Gastroesophageal sphincter (tissue), 4 donors: ENCODE measurements around the gene FANCI. TPM values are rescaled to one million over a fixed set of nuclear protein-coding genes. Genes with fewer than 3 reads are reported as not detected.

Experiments used
- ATAC-seq: fragments of 150-250 bp; one replicate; pipeline ENCODE4 v1.9.1; 2016; ENCODE audit warnings: mild to moderate bottlenecking, moderate library complexity
- H3K27ac ChIP-seq, 4 donors: fragments of 200-600 bp; sonication (generic) in 3 of 4; 1 replicate in 3 of 4; 2 replicates in 1 of 4; pipeline ENCODE4 v1.5.1; 2016 to 2019
- H3K27me3 ChIP-seq: fragments of 200-600 bp; sonication (generic); one replicate; pipeline ENCODE4 v1.5.1; 2019
- H3K36me3 ChIP-seq, 2 donors: fragments of 200-600 bp; sonication (generic); one replicate each; pipeline ENCODE4 v1.5.1; 2019; ENCODE audit warnings: control low read depth in 1 of 2
- H3K4me1 ChIP-seq, 3 donors: fragments of 200-600 bp; sonication (generic); 1 replicate in 2 of 3; 2 replicates in 1 of 3; pipeline ENCODE4 v1.5.1; 2016 to 2019; ENCODE audit warnings: control low read depth in 2 of 3
- H3K4me3 ChIP-seq, 2 donors: fragments of 200-600 bp; sonication (generic); one replicate each; pipeline ENCODE4 v1.5.1; 2019; ENCODE audit warnings: mild to moderate bottlenecking in 1 of 2, moderate library complexity in 1 of 2
- H3K9me3 ChIP-seq, 3 donors: fragments of 200-600 bp; sonication (generic); one replicate each; pipeline ENCODE4 v1.5.1; 2017 to 2019; ENCODE audit warnings: control low read depth in 2 of 3
- EP300 ChIP-seq: sonication (generic); formaldehyde crosslinking; IDR thresholded peaks from one replicate; pipeline ENCODE4 v1.6.1; 2017; ENCODE audit warnings: antibody characterized with exemption, mild to moderate bottlenecking
- POLR2A ChIP-seq, 2 donors: fragments of 450-650 bp; IDR thresholded peaks; one replicate each; pipeline ENCODE4 v1.6.1; 2017; ENCODE audit warnings: antibody characterized with exemption in 2 of 2, mild to moderate bottlenecking in 2 of 2, moderate library complexity in 1 of 2
- POLR2AphosphoS5 ChIP-seq: sonication (generic); formaldehyde crosslinking; IDR thresholded peaks from one replicate; pipeline ENCODE4 v1.6.1; 2017; ENCODE audit warnings: antibody characterized with exemption
- WGBS, 2 donors: methylation state at CpG; one replicate each; pipeline ENCODE4 v1.1.5; 2018; ENCODE audit warnings: low coverage in 1 of 2; 5-methylcytosine and 5-hydroxymethylcytosine counted together
- total RNA-seq, 4 donors: library from RNA; depleted of rRNA; stranded (reverse); fragments of >200 nt; gene quantifications; one replicate each; pipeline ENCODE4 v1.1.0, GENCODE V29; 2016
- TF ChIP-seq, protein P1 (sequence below), 4 experiments: fragments of 200-600 bp in 2 of 4; fragments of 450-650 bp in 2 of 4; sonication (generic) in 1 of 4; IDR thresholded peaks; one replicate each; pipeline ENCODE4 v1.5.1; 2017 to 2019; ENCODE audit warnings: antibody characterized with exemption in 4 of 4, mild to moderate bottlenecking in 2 of 4, moderate library complexity in 2 of 4

Gene FANCI
- total RNA-seq, 4 donors from 2014 or later: 1.9 to 12.5 (median 7.1) TPM

GRCh38 chr15:89325039-89325803 is 81.4 kb downstream of the FANCI start:
- Histone ChIP-seq H3K4me1 (peaks cover 0 to 22% (median 3%) of the 10 kb centered on the region in 3 donors), H3K4me3 (no peak overlapping the region), H3K36me3 (peaks cover 0 to 100% of the 10 kb centered on the region in 2 donors), H3K9me3 (no peaks in the 10 kb centered on the region), H3K27ac (no peak overlapping the region), H3K27me3 (no peaks in the 10 kb centered on the region)
- no peak for ATAC-seq
- WGBS, 2 donors: no CpG with 5 or more reads among the region's 11 CpGs
- TF ChIP-seq POLR2AphosphoS5 (no peak), POLR2A (IDR thresholded peaks at IDR 0.05) (no peak), EP300 (no peak)
- TF ChIP-seq, protein P1, sequence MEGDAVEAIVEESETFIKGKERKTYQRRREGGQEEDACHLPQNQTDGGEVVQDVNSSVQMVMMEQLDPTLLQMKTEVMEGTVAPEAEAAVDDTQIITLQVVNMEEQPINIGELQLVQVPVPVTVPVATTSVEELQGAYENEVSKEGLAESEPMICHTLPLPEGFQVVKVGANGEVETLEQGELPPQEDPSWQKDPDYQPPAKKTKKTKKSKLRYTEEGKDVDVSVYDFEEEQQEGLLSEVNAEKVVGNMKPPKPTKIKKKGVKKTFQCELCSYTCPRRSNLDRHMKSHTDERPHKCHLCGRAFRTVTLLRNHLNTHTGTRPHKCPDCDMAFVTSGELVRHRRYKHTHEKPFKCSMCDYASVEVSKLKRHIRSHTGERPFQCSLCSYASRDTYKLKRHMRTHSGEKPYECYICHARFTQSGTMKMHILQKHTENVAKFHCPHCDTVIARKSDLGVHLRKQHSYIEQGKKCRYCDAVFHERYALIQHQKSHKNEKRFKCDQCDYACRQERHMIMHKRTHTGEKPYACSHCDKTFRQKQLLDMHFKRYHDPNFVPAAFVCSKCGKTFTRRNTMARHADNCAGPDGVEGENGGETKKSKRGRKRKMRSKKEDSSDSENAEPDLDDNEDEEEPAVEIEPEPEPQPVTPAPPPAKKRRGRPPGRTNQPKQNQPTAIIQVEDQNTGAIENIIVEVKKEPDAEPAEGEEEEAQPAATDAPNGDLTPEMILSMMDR (IDR thresholded peaks at IDR 0.05): no peak

- Histone ChIP-seq H3K4me1 (peaks cover 0 to 33% (median 9%) of the 10 kb centered on the region in 3 donors), H3K27ac (no peak overlapping the region), H3K36me3 (peaks cover 0 to 100% of the 10 kb centered on the region in 2 donors), H3K9me3 (no peaks in the 10 kb centered on the region), H3K4me3 (no peak overlapping the region), H3K27me3 (no peaks in the 10 kb centered on the region)
- no peak for ATAC-seq
- 76 to 84% methylated on average over 4 to 5 of the region's 6 CpGs for WGBS, 2 donors
- TF ChIP-seq POLR2A (IDR thresholded peaks at IDR 0.05) (no peak), EP300 (no peak), POLR2AphosphoS5 (no peak)
- TF ChIP-seq, protein P1 (IDR thresholded peaks at IDR 0.05): no peak
Measured at GRCh38 chr15:89326316-89326715, 82.5 kb downstream of the FANCI start.

DNA sequence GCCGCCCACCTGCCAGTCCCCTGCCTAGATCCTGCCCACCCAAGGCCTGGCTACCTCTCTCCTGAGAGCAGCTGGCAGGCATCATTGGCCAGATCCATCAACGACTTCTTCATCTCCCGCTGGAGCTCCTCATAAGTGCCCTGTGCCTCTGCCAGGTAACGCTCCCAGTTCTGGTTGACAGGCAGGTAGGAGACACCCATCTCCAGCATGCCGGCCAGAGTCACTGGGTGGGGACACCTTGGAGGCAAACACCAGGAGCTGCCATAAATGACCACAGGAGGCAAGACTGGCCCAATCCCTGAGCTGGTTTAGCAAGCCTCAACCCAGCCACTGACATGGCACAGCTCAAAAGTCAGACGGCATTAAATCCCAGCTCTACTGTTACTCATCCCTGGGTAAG is 83.3 kb downstream of the FANCI start:
- Histone ChIP-seq H3K36me3 (peaks cover 0 to 100% of the 10 kb centered on the region in 2 donors), H3K27ac (no peak overlapping the region), H3K4me1 (peaks cover under 1 to 41% (median 17%) of the 10 kb centered on the region in 3 donors), H3K27me3 (no peaks in the 10 kb centered on the region), H3K4me3 (no peak overlapping the region), H3K9me3 (no peaks in the 10 kb centered on the region)
- ATAC-seq: no peak
- TF ChIP-seq, protein P1 (IDR thresholded peaks at IDR 0.05): no peak
- TF ChIP-seq EP300 (no peak), POLR2AphosphoS5 (no peak), POLR2A (IDR thresholded peaks at IDR 0.05) (no peak)
- WGBS, 2 donors: no CpG with 5 or more reads among the region's 6 CpGs

GRCh38 chr15:89328398-89329254 is 84.8 kb downstream of the FANCI start:
- H3K36me3 ChIP-seq: peaks cover 0 to 100% of the 10 kb centered on the region in 2 donors

More at GRCh38 chr15:89328398-89329254, 84.8 kb downstream of the FANCI start:
- Histone ChIP-seq H3K4me1 (peaks cover 14 to 57% (median 31%) of the 10 kb centered on the region in 3 donors), H3K27me3 (no peaks in the 10 kb centered on the region), H3K27ac (no peak overlapping the region), H3K4me3 (no peak overlapping the region), H3K9me3 (no peaks in the 10 kb centered on the region)
- ATAC-seq: no peak
- TF ChIP-seq POLR2A (IDR thresholded peaks at IDR 0.05) (no peak), EP300 (no peak), POLR2AphosphoS5 (no peak)
- TF ChIP-seq, protein P1 (IDR thresholded peaks at IDR 0.05): no peak
- WGBS, 2 donors: 63 to 80% methylated on average over 1 to 2 of the region's 13 CpGs
